IMR-90 (cell line): ENCODE data around the gene FAM151A. TPM values are rescaled to one million over a fixed set of nuclear protein-coding genes. Genes with fewer than 3 reads are reported as not detected.

Experiments
- ATAC-seq: fragments of 200-7000 bp; cut with Tn5 transposase; 2 replicates; pipeline ENCODE4 v1.9.1; 2020; ENCODE audit warnings: low read depth, mild to moderate bottlenecking, moderate library complexity
- BruUV-seq: library from RNA; stranded (reverse); fragments of 400-500 nt; replicated peaks from 2 replicates; lab custom pipeline; 2021; lab: Mats Ljungman, UMichigan
- CTCF ChIA-PET: fragments of 300-600 bp; formaldehyde crosslinking; extraction: SDS; loops from one replicate; lab custom pipeline; 2021; ENCODE audit warnings: antibody characterized with exemption; lab: Yijun Ruan, JAX
- POLR2A ChIA-PET: fragments of 300-600 bp; sonication (Branson Sonifier 250); formaldehyde crosslinking; loops from one replicate; lab custom pipeline; 2022; ENCODE audit warnings: antibody characterized with exemption; ENCODE audit not compliant: unreplicated experiment; lab: Charles Lee
- DNase-seq: peaks from one replicate; pipeline ENCODE4 v3.0.0; 2013
- H2AFZ ChIP-seq: replicated peaks from 2 replicates; pipeline ENCODE3; 2013; ENCODE audit warnings: low read length, mild to moderate bottlenecking; ENCODE audit not compliant: poor library complexity
- H2AK5ac ChIP-seq: 2 replicates; pipeline ENCODE4 v1.6.1; 2013; ENCODE audit warnings: low read depth, low read length, inconsistent platforms
- H2AK9ac ChIP-seq: replicated peaks from 2 replicates; pipeline ENCODE3; 2013; ENCODE audit warnings: mild to moderate bottlenecking, low read depth, low read length, moderate library complexity; ENCODE audit not compliant: poor library complexity
- H2BK120ac ChIP-seq: 2 replicates; pipeline ENCODE4 v1.6.1; 2013; ENCODE audit warnings: low read depth, low read length, inconsistent platforms
- H2BK15ac ChIP-seq: 3 replicates; pipeline ENCODE4 v1.6.1; 2013; ENCODE audit warnings: low read depth, low read length, inconsistent platforms
- H2BK20ac ChIP-seq: 2 replicates; pipeline ENCODE4 v1.6.1; 2013; ENCODE audit warnings: low read depth, mild to moderate bottlenecking, inconsistent platforms, low read length, moderate library complexity
- H2BK5ac ChIP-seq: 2 replicates; pipeline ENCODE4 v1.6.1; 2013; ENCODE audit warnings: mild to moderate bottlenecking, low read depth, low read length, inconsistent platforms; ENCODE audit not compliant: poor library complexity, severe bottlenecking
- H3K14ac ChIP-seq: replicated peaks from 2 replicates; pipeline ENCODE4 v1.6.1; 2013; ENCODE audit warnings: low read depth, low read length, inconsistent platforms
- H3K18ac ChIP-seq: 2 replicates; pipeline ENCODE4 v1.6.1; 2013; ENCODE audit warnings: low read depth, low read length, control low read depth
- H3K23ac ChIP-seq: 2 replicates; pipeline ENCODE4 v1.6.1; 2013; ENCODE audit warnings: low read depth, low read length, inconsistent platforms
- H3K27ac ChIP-seq: 2 replicates; pipeline ENCODE4 v1.5.1; 2013; ENCODE audit warnings: mild to moderate bottlenecking, control low read depth, low read length; ENCODE audit not compliant: insufficient read depth
- H3K27me3 ChIP-seq: 2 replicates; pipeline ENCODE4 v1.6.1; 2013; ENCODE audit warnings: low read length; ENCODE audit not compliant: control insufficient read depth, insufficient read depth
- H3K36me3 ChIP-seq: 2 replicates; pipeline ENCODE4 v1.6.1; 2013; ENCODE audit warnings: low read length, mixed read lengths; ENCODE audit not compliant: control insufficient read depth, insufficient read depth
- H3K4ac ChIP-seq: 2 replicates; pipeline ENCODE4 v1.6.1; 2013; ENCODE audit warnings: low read depth, low read length, inconsistent platforms
- H3K4me1 ChIP-seq: 2 replicates; pipeline ENCODE4 v1.6.1; 2013; ENCODE audit warnings: low read length, mixed read lengths; ENCODE audit not compliant: control insufficient read depth, insufficient read depth
- H3K4me2 ChIP-seq: 2 replicates; pipeline ENCODE4 v1.6.1; 2013; ENCODE audit warnings: low read depth, mild to moderate bottlenecking, control low read depth, low read length, moderate library complexity
- H3K4me3 ChIP-seq: 2 replicates; pipeline ENCODE4 v1.5.1; 2013; ENCODE audit warnings: low read depth, mild to moderate bottlenecking, control low read depth, low read length, moderate library complexity; ENCODE audit not compliant: insufficient read depth
- H3K56ac ChIP-seq: 2 replicates; pipeline ENCODE4 v1.6.1; 2013; ENCODE audit warnings: low read length, inconsistent platforms; ENCODE audit not compliant: insufficient read depth; ENCODE audit errors: extremely low read depth
- H3K79me1 ChIP-seq, 2 experiments: 2 replicates each; pipeline ENCODE4 v1.6.1; 2013; ENCODE audit warnings: low read length in 2 of 2, inconsistent platforms in 1 of 2, low read depth in 1 of 2
- H3K9ac ChIP-seq: 2 replicates; pipeline ENCODE4 v1.6.1; 2013; ENCODE audit warnings: low read depth, low read length, control low read depth
- H3K9me1 ChIP-seq: 2 replicates; pipeline ENCODE4 v1.6.1; 2013; ENCODE audit warnings: low read length, inconsistent platforms; ENCODE audit not compliant: insufficient read depth
- H3K9me3 ChIP-seq: 2 replicates; pipeline ENCODE4 v1.6.1; 2013; ENCODE audit warnings: low read length; ENCODE audit not compliant: control insufficient read depth, insufficient read depth
- H4K20me1 ChIP-seq: 2 replicates; pipeline ENCODE4 v1.6.1; 2013; ENCODE audit warnings: low read length, inconsistent platforms; ENCODE audit not compliant: insufficient read depth
- H4K5ac ChIP-seq: 2 replicates; pipeline ENCODE4 v1.6.1; 2013; ENCODE audit warnings: mild to moderate bottlenecking, low read depth, low read length, control low read depth
- H4K8ac ChIP-seq, 2 experiments: 2 replicates each; pipeline ENCODE4 v1.6.1; 2013; ENCODE audit warnings: low read depth in 2 of 2, low read length in 2 of 2, control low read depth in 1 of 2, inconsistent platforms in 1 of 2
- H4K91ac ChIP-seq: 2 replicates; pipeline ENCODE4 v1.6.1; 2013; ENCODE audit warnings: low read depth, low read length, inconsistent platforms; ENCODE audit not compliant: insufficient read depth
- CEBPB ChIP-seq: IDR thresholded peaks from 2 replicates; pipeline ENCODE4 v1.6.1; 2012; ENCODE audit warnings: low read depth, low read length, improper control_type of control experiment
- FOS ChIP-seq: fragments of 150-350 bp; IDR thresholded peaks from 2 replicates; pipeline ENCODE4 v1.6.1; 2016; ENCODE audit warnings: low read depth, low read length
- MAFK ChIP-seq: IDR thresholded peaks from 2 replicates; pipeline ENCODE4 v1.6.1; 2012; ENCODE audit warnings: low read depth, low read length, improper control_type of control experiment
- MAZ ChIP-seq: IDR thresholded peaks from 2 replicates; pipeline ENCODE4 v1.6.1; 2012; ENCODE audit warnings: low read depth, mild to moderate bottlenecking, low read length, improper control_type of control experiment, moderate library complexity, borderline replicate concordance
- MXI1 ChIP-seq: IDR thresholded peaks from 2 replicates; pipeline ENCODE4 v1.6.1; 2012; ENCODE audit warnings: low read depth, mild to moderate bottlenecking, low read length, moderate library complexity, borderline replicate concordance
- NFE2L2 ChIP-seq: fragments of 150-350 bp; IDR thresholded peaks from 2 replicates; pipeline ENCODE4 v1.6.1; 2016; ENCODE audit warnings: low read depth, mild to moderate bottlenecking, low read length
- RAD21 ChIP-seq: IDR thresholded peaks from 2 replicates; pipeline ENCODE4 v1.6.1; 2012; ENCODE audit warnings: low read length, improper control_type of control experiment
- RCOR1 ChIP-seq: IDR thresholded peaks from 2 replicates; pipeline ENCODE4 v1.6.1; 2012; ENCODE audit warnings: mild to moderate bottlenecking, low read length, improper control_type of control experiment; ENCODE audit not compliant: insufficient replicate concordance
- WGBS, 2 experiments: methylation state at CpG; one replicate each; pipeline versions ENCODE4 v1.1.5 to v1.1.7; 2013; ENCODE audit warnings: missing lambda C conversion rate in 2 of 2; ENCODE audit not compliant: insufficient read length in 1 of 2; ENCODE audit errors: extremely low coverage in 2 of 2; 5-methylcytosine and 5-hydroxymethylcytosine counted together
- dilution Hi-C: fragments of 300-500 bp; cut with HindIII; formaldehyde crosslinking; loops from one replicate; pipeline ENCODE4 v1.14.3; 2018; ENCODE audit warnings: low sequenced_read_pairs; ENCODE audit not compliant: unreplicated experiment
- in situ Hi-C: fragments of 300-500 bp; cut with MboI; formaldehyde crosslinking; loops from 3 replicates; pipeline ENCODE4 v1.14.3; 2019; ENCODE audit warnings: low sequenced_read_pairs, inconsistent platforms, mixed read lengths
- intact Hi-C: fragments of 100-400 bp; cut with micrococcal nuclease; formaldehyde crosslinking; loops from 2 replicates; pipeline ENCODE4 v1.10.0; 2022
- polyA plus RNA-seq, 3 experiments: library from polyadenylated mRNA; depleted of rRNA; stranded (reverse); fragments of >200 nt; gene quantifications; 2 replicates each; pipeline ENCODE4 v1.2.3, GENCODE V29; 2012; ENCODE audit warnings: low replicate concordance in 1 of 3
- total RNA-seq: library from RNA; depleted of rRNA; stranded (reverse); fragments of >200 nt; gene quantifications from 2 replicates; pipeline ENCODE4 v1.2.3, GENCODE V29; 2012

Gene FAM151A
- total and polyA plus RNA-seq, 2 of the 4 experiments (the other 2 are of a cell fraction) = not detected

GRCh38 chr1:54593571-54594160 lies 29.7 kb downstream of the FAM151A start:
- dilution Hi-C loops = no loop called here
- Histone ChIP-seq H3K4me3 (no peak overlapping the region), H3K36me3 (no peaks in the 10 kb centered on the region), H3K4me2 (no peak overlapping the region), H4K5ac (no peak overlapping the region), H2BK20ac (no peak overlapping the region), H3K79me1 (no peaks in the 10 kb centered on the region), H2AFZ (no peak overlapping the region), H3K27ac (no peak overlapping the region), H3K9me3 (no peaks in the 10 kb centered on the region), H3K4ac (no peak overlapping the region), H2BK5ac (no peak overlapping the region), H2BK120ac (no peak overlapping the region), H3K56ac (no peak overlapping the region), H4K20me1 (no peaks in the 10 kb centered on the region), H3K4me1 (peaks cover 2% of the 10 kb centered on the region; the same call in 1 of the 2 replicates), H2AK9ac (no peak overlapping the region), H3K27me3 (no peaks in the 10 kb centered on the region), H3K9ac (no peak overlapping the region), H2BK15ac (no peak overlapping the region), H3K9me1 (no peaks in the 10 kb centered on the region), H3K18ac (no peak overlapping the region), H3K23ac (no peak overlapping the region), H4K8ac (no peak overlapping the region), H4K91ac (no peak overlapping the region), H2AK5ac (no peak overlapping the region), H3K14ac (no peak overlapping the region)
- ChIA-PET CTCF (interaction anchor here (0.6 kb wide), 1 partner anchor 138 kb away, joined by 3 read pairs; no protein-coding TSS in a partner anchor), POLR2A (no interaction called here)
- ATAC-seq (no peak), DNase-seq (no peak)
- in situ Hi-C loops = no loop called here
- TF ChIP-seq MAFK = no peak
- TF ChIP-seq MAZ = no peak
- no peak for TF ChIP-seq RAD21
- no peak for TF ChIP-seq RCOR1
- TF ChIP-seq MXI1 = no peak
- no peak for TF ChIP-seq FOS
- no peak for TF ChIP-seq CEBPB
- TF ChIP-seq NFE2L2 = no peak
- intact Hi-C loops = no loop called here
- 73% methylated on average over 3 of the region's 10 CpGs; no CpG with 5 or more reads in 1 of the 2 experiments for WGBS, 2 experiments
- no TSS peak for BruUV-seq
